ENCODE measurements around the gene YBX2. TPM values are rescaled to one million over a fixed set of nuclear protein-coding genes. Genes with fewer than 3 reads are reported as not detected.

Gene YBX2
- total and polyA plus RNA-seq, 2 donors (not counting 3 experiments of a cell fraction or from before 2014, with no cell fraction given) = 0.15 to 0.31 TPM

GRCh38 chr17:7307686-7308624 lies 13.5 kb upstream of the YBX2 start:
- Histone ChIP-seq H3K79me2 (ENCODE audit: control insufficient read depth, insufficient read depth, low read length) (peaks cover 45% of the 10 kb centered on the region), H3K9me1 (replicated peaks; ENCODE audit: control insufficient read depth, extremely low read depth, insufficient read depth, low read length) (no peaks in the 10 kb centered on the region), H4K20me1 (replicated peaks; ENCODE audit: control insufficient read depth, extremely low read depth, insufficient read depth, low read length) (peaks cover 4% of the 10 kb centered on the region), H3K9me3 (replicated peaks; ENCODE audit: control insufficient read depth, insufficient read depth, low read length) (no peaks in the 10 kb centered on the region), H3K4me1 (ENCODE audit: control insufficient read depth, extremely low read depth, insufficient read depth, low read length) (peaks cover 12% of the 10 kb centered on the region), H3K4me3 (replicated peaks in 1 of 3; ENCODE audit: insufficient read depth in 1 of 3, low read depth in 1 of 3, low read length in 3 of 3) (peak overlapping the region; percentile 71 to 93 (median 87)), H3K27ac (ENCODE audit: insufficient read depth, low read depth, low read length) (peak overlapping the region; percentile 83), H3K36me3 (ENCODE audit: control insufficient read depth in 2 of 2, extremely low read depth in 1 of 2, insufficient read depth in 2 of 2, low read length in 2 of 2) (peaks cover 25 to 26% of the 10 kb centered on the region in 2 experiments), H2AFZ (ENCODE audit: low read depth, low read length) (no peak overlapping the region), H3K27me3 (ENCODE audit: control insufficient read depth in 2 of 2, insufficient read depth in 2 of 2, low read length in 2 of 2) (no peaks in the 10 kb centered on the region), H3K9ac (replicated peaks; ENCODE audit: extremely low read depth, insufficient read depth, low read length) (peak overlapping the region; percentile 97), H3K4me2 (ENCODE audit: insufficient read depth, low read length) (peak overlapping the region; percentile 80)
- FAIRE-seq = no peak
- TF ChIP-seq POLR2A (IDR thresholded peaks at IDR 0.05; ENCODE audit: low read depth, low read length) (no peak), MYC (IDR thresholded peaks at IDR 0.05; ENCODE audit: low read depth, low read length) (peak; percentile 88), POLR2AphosphoS5 (IDR thresholded peaks at IDR 0.05; ENCODE audit: insufficient read depth, low read depth, low read length) (peak; percentile 52)
- intact Hi-C loops (cut with micrococcal nuclease) (loop anchor here (1.0 to 2.0 kb wide), 3 partner anchors 69 to 127 kb away; partner anchors contain the start of genes PHF23 and TMEM102), dilution Hi-C loops (cut with MboI; ENCODE audit: extremely low pct_ligation_motif_present, low sequenced_read_pairs) (no loop called here)
- POLR2A ChIA-PET = interaction anchor here (0.9 kb wide), 1 partner anchor 22 kb away, joined by 3 read pairs; no protein-coding TSS in a partner anchor
- DNase-seq (ENCODE audit: low read depth, low spot score) = no peak
- no TSS peak for BruUV-seq (replicated peaks)
- CTCF ChIA-PET = no interaction called here

GRCh38 chr17:7306911-7307685 lies 12.7 kb upstream of the YBX2 start, which contains the start of gene EIF5A:
Gene EIF5A, plus strand, starts transcription at chr17:7307628. Its CDS starts 2,008 bp downstream, at chr17:7309636.
- Histone ChIP-seq H3K9me3 (replicated peaks; ENCODE audit: control insufficient read depth, insufficient read depth, low read length) (no peaks in the 10 kb centered on the region), H3K36me3 (ENCODE audit: control insufficient read depth in 2 of 2, extremely low read depth in 1 of 2, insufficient read depth in 2 of 2, low read length in 2 of 2) (peaks cover 22% of the 10 kb centered on the region in 2 experiments), H3K27me3 (ENCODE audit: control insufficient read depth in 2 of 2, insufficient read depth in 2 of 2, low read length in 2 of 2) (no peaks in the 10 kb centered on the region), H3K9ac (replicated peaks; ENCODE audit: extremely low read depth, insufficient read depth, low read length) (peak within 1 kb of the TSS; percentile 97), H3K79me2 (ENCODE audit: control insufficient read depth, insufficient read depth, low read length) (peaks cover 43% of the 10 kb centered on the region), H3K4me3 (replicated peaks in 1 of 3; ENCODE audit: insufficient read depth in 1 of 3, low read depth in 1 of 3, low read length in 3 of 3) (peak within 1 kb of the TSS; percentile 71 to 93 (median 87)), H3K9me1 (replicated peaks; ENCODE audit: control insufficient read depth, extremely low read depth, insufficient read depth, low read length) (no peaks in the 10 kb centered on the region), H3K27ac (ENCODE audit: insufficient read depth, low read depth, low read length) (peak within 1 kb of the TSS; percentile 83), H2AFZ (ENCODE audit: low read depth, low read length) (peak within 1 kb of the TSS; percentile 53), H3K4me1 (ENCODE audit: control insufficient read depth, extremely low read depth, insufficient read depth, low read length) (peaks cover 12% of the 10 kb centered on the region), H4K20me1 (replicated peaks; ENCODE audit: control insufficient read depth, extremely low read depth, insufficient read depth, low read length) (peaks cover 4% of the 10 kb centered on the region), H3K4me2 (ENCODE audit: insufficient read depth, low read length) (peak within 1 kb of the TSS; percentile 80)
- POLR2A ChIA-PET = no interaction called here
- TF ChIP-seq MAX (IDR thresholded peaks at IDR 0.05; ENCODE audit: insufficient read depth, insufficient read length) (peak; percentile 32), POLR2AphosphoS5 (IDR thresholded peaks at IDR 0.05; ENCODE audit: insufficient read depth, low read depth, low read length) (peak; percentile 79), EZH2 (IDR thresholded peaks at IDR 0.05; ENCODE audit: borderline replicate concordance, low read depth, low read length, severe bottlenecking) (no peak), POLR2A (IDR thresholded peaks at IDR 0.05; ENCODE audit: low read depth, low read length) (peak; percentile 83)
- DNase-seq (ENCODE audit: low read depth, low spot score) (peak; percentile 100), FAIRE-seq (peak; percentile 99)
- BruUV-seq (replicated peaks) = TSS peak; percentile 47
- CTCF ChIA-PET = no interaction called here
- intact Hi-C loops (cut with micrococcal nuclease) = loop anchor here (2.0 kb wide), 1 partner anchor 92 kb away; no protein-coding TSS in a partner anchor
- dilution Hi-C loops (cut with MboI; ENCODE audit: extremely low pct_ligation_motif_present, low sequenced_read_pairs) = no loop called here

Data from endothelial cell of umbilical vein (primary cell).